IMR-90 (cell line): ENCODE measurements around the gene NDOR1. TPM values are rescaled to one million over a fixed set of nuclear protein-coding genes. Genes with fewer than 3 reads are reported as not detected.

ENCODE experiments used
- ATAC-seq: fragments of 200-7000 bp; cut with Tn5 transposase; 2 replicates; pipeline ENCODE4 v1.9.1; 2020; ENCODE audit warnings: low read depth, mild to moderate bottlenecking, moderate library complexity
- BruUV-seq: library from RNA; stranded (reverse); fragments of 400-500 nt; replicated peaks from 2 replicates; lab custom pipeline; 2021; lab: Mats Ljungman, UMichigan
- CTCF ChIA-PET: fragments of 300-600 bp; formaldehyde crosslinking; extraction: SDS; loops from one replicate; lab custom pipeline; 2021; ENCODE audit warnings: antibody characterized with exemption; lab: Yijun Ruan, JAX
- POLR2A ChIA-PET: fragments of 300-600 bp; sonication (Branson Sonifier 250); formaldehyde crosslinking; loops from one replicate; lab custom pipeline; 2022; ENCODE audit warnings: antibody characterized with exemption; ENCODE audit not compliant: unreplicated experiment; lab: Charles Lee
- DNase-seq: peaks from one replicate; pipeline ENCODE4 v3.0.0; 2013
- H2AFZ ChIP-seq: replicated peaks from 2 replicates; pipeline ENCODE3; 2013; ENCODE audit warnings: low read length, mild to moderate bottlenecking; ENCODE audit not compliant: poor library complexity
- H2AK5ac ChIP-seq: 2 replicates; pipeline ENCODE4 v1.6.1; 2013; ENCODE audit warnings: low read depth, low read length, inconsistent platforms
- H2AK9ac ChIP-seq: replicated peaks from 2 replicates; pipeline ENCODE3; 2013; ENCODE audit warnings: mild to moderate bottlenecking, low read depth, low read length, moderate library complexity; ENCODE audit not compliant: poor library complexity
- H2BK120ac ChIP-seq: 2 replicates; pipeline ENCODE4 v1.6.1; 2013; ENCODE audit warnings: low read depth, low read length, inconsistent platforms
- H2BK15ac ChIP-seq: 3 replicates; pipeline ENCODE4 v1.6.1; 2013; ENCODE audit warnings: low read depth, low read length, inconsistent platforms
- H2BK20ac ChIP-seq: 2 replicates; pipeline ENCODE4 v1.6.1; 2013; ENCODE audit warnings: low read depth, mild to moderate bottlenecking, inconsistent platforms, low read length, moderate library complexity
- H2BK5ac ChIP-seq: 2 replicates; pipeline ENCODE4 v1.6.1; 2013; ENCODE audit warnings: mild to moderate bottlenecking, low read depth, low read length, inconsistent platforms; ENCODE audit not compliant: poor library complexity, severe bottlenecking
- H3K14ac ChIP-seq: replicated peaks from 2 replicates; pipeline ENCODE4 v1.6.1; 2013; ENCODE audit warnings: low read depth, low read length, inconsistent platforms
- H3K18ac ChIP-seq: 2 replicates; pipeline ENCODE4 v1.6.1; 2013; ENCODE audit warnings: low read depth, low read length, control low read depth
- H3K23ac ChIP-seq: 2 replicates; pipeline ENCODE4 v1.6.1; 2013; ENCODE audit warnings: low read depth, low read length, inconsistent platforms
- H3K27ac ChIP-seq: 2 replicates; pipeline ENCODE4 v1.5.1; 2013; ENCODE audit warnings: mild to moderate bottlenecking, control low read depth, low read length; ENCODE audit not compliant: insufficient read depth
- H3K27me3 ChIP-seq: 2 replicates; pipeline ENCODE4 v1.6.1; 2013; ENCODE audit warnings: low read length; ENCODE audit not compliant: control insufficient read depth, insufficient read depth
- H3K36me3 ChIP-seq: 2 replicates; pipeline ENCODE4 v1.6.1; 2013; ENCODE audit warnings: low read length, mixed read lengths; ENCODE audit not compliant: control insufficient read depth, insufficient read depth
- H3K4ac ChIP-seq: 2 replicates; pipeline ENCODE4 v1.6.1; 2013; ENCODE audit warnings: low read depth, low read length, inconsistent platforms
- H3K4me1 ChIP-seq: 2 replicates; pipeline ENCODE4 v1.6.1; 2013; ENCODE audit warnings: low read length, mixed read lengths; ENCODE audit not compliant: control insufficient read depth, insufficient read depth
- H3K4me2 ChIP-seq: 2 replicates; pipeline ENCODE4 v1.6.1; 2013; ENCODE audit warnings: low read depth, mild to moderate bottlenecking, control low read depth, low read length, moderate library complexity
- H3K4me3 ChIP-seq: 2 replicates; pipeline ENCODE4 v1.5.1; 2013; ENCODE audit warnings: low read depth, mild to moderate bottlenecking, control low read depth, low read length, moderate library complexity; ENCODE audit not compliant: insufficient read depth
- H3K56ac ChIP-seq: 2 replicates; pipeline ENCODE4 v1.6.1; 2013; ENCODE audit warnings: low read length, inconsistent platforms; ENCODE audit not compliant: insufficient read depth; ENCODE audit errors: extremely low read depth
- H3K79me1 ChIP-seq, 2 experiments: 2 replicates each; pipeline ENCODE4 v1.6.1; 2013; ENCODE audit warnings: low read length in 2 of 2, inconsistent platforms in 1 of 2, low read depth in 1 of 2
- H3K9ac ChIP-seq: 2 replicates; pipeline ENCODE4 v1.6.1; 2013; ENCODE audit warnings: low read depth, low read length, control low read depth
- H3K9me1 ChIP-seq: 2 replicates; pipeline ENCODE4 v1.6.1; 2013; ENCODE audit warnings: low read length, inconsistent platforms; ENCODE audit not compliant: insufficient read depth
- H3K9me3 ChIP-seq: 2 replicates; pipeline ENCODE4 v1.6.1; 2013; ENCODE audit warnings: low read length; ENCODE audit not compliant: control insufficient read depth, insufficient read depth
- H4K20me1 ChIP-seq: 2 replicates; pipeline ENCODE4 v1.6.1; 2013; ENCODE audit warnings: low read length, inconsistent platforms; ENCODE audit not compliant: insufficient read depth
- H4K5ac ChIP-seq: 2 replicates; pipeline ENCODE4 v1.6.1; 2013; ENCODE audit warnings: mild to moderate bottlenecking, low read depth, low read length, control low read depth
- H4K8ac ChIP-seq, 2 experiments: 2 replicates each; pipeline ENCODE4 v1.6.1; 2013; ENCODE audit warnings: low read depth in 2 of 2, low read length in 2 of 2, control low read depth in 1 of 2, inconsistent platforms in 1 of 2
- H4K91ac ChIP-seq: 2 replicates; pipeline ENCODE4 v1.6.1; 2013; ENCODE audit warnings: low read depth, low read length, inconsistent platforms; ENCODE audit not compliant: insufficient read depth
- BHLHE40 ChIP-seq: fragments of 150-350 bp; IDR thresholded peaks from 2 replicates; pipeline ENCODE4 v1.6.1; 2016; ENCODE audit warnings: mild to moderate bottlenecking, low read depth, low read length
- MXI1 ChIP-seq: IDR thresholded peaks from 2 replicates; pipeline ENCODE4 v1.6.1; 2012; ENCODE audit warnings: low read depth, mild to moderate bottlenecking, low read length, moderate library complexity, borderline replicate concordance
- RFX5 ChIP-seq: IDR thresholded peaks from 2 replicates; pipeline ENCODE4 v1.8.0; 2012; ENCODE audit warnings: low read depth, mild to moderate bottlenecking, low read length, moderate library complexity
- USF2 ChIP-seq: fragments of 150-350 bp; IDR thresholded peaks from 2 replicates; pipeline ENCODE4 v1.6.1; 2017; ENCODE audit warnings: mild to moderate bottlenecking, antibody characterized with exemption, low read length, low read depth
- WGBS, 2 experiments: methylation state at CpG; one replicate each; pipeline versions ENCODE4 v1.1.5 to v1.1.7; 2013; ENCODE audit warnings: missing lambda C conversion rate in 2 of 2; ENCODE audit not compliant: insufficient read length in 1 of 2; ENCODE audit errors: extremely low coverage in 2 of 2; 5-methylcytosine and 5-hydroxymethylcytosine counted together
- dilution Hi-C: fragments of 300-500 bp; cut with HindIII; formaldehyde crosslinking; loops from one replicate; pipeline ENCODE4 v1.14.3; 2018; ENCODE audit warnings: low sequenced_read_pairs; ENCODE audit not compliant: unreplicated experiment
- in situ Hi-C: fragments of 300-500 bp; cut with MboI; formaldehyde crosslinking; loops from 3 replicates; pipeline ENCODE4 v1.14.3; 2019; ENCODE audit warnings: low sequenced_read_pairs, inconsistent platforms, mixed read lengths
- intact Hi-C: fragments of 100-400 bp; cut with micrococcal nuclease; formaldehyde crosslinking; loops from 2 replicates; pipeline ENCODE4 v1.10.0; 2022
- polyA plus RNA-seq, 3 experiments: library from polyadenylated mRNA; depleted of rRNA; stranded (reverse); fragments of >200 nt; gene quantifications; 2 replicates each; pipeline ENCODE4 v1.2.3, GENCODE V29; 2012; ENCODE audit warnings: low replicate concordance in 1 of 3
- total RNA-seq: library from RNA; depleted of rRNA; stranded (reverse); fragments of >200 nt; gene quantifications from 2 replicates; pipeline ENCODE4 v1.2.3, GENCODE V29; 2012

Gene NDOR1
- total and polyA plus RNA-seq, 2 of the 4 experiments (the other 2 are of a cell fraction), result 0.90 to 10.6 TPM

GRCh38 chr9:137163365-137163715 is 42.2 kb upstream of the NDOR1 start:
- H3K23ac ChIP-seq, result no peak overlapping the region
- H2BK120ac ChIP-seq, result no peak overlapping the region
- H3K79me1 ChIP-seq, result no peaks in the 10 kb centered on the region
- ATAC-seq, result peak; percentile 43
- no peak overlapping the region for H3K4ac ChIP-seq
- in situ Hi-C loops, result no loop called here
- WGBS, 2 experiments, result 26% methylated on average over 20 of the region's 26 CpGs; no CpG with 5 or more reads in 1 of the 2 experiments
- peaks cover 88% of the 10 kb centered on the region for H3K27me3 ChIP-seq
- ChIA-PET POLR2A (no interaction called here), CTCF (no interaction called here)
- H4K91ac ChIP-seq, result no peak overlapping the region
- no peak overlapping the region for H3K27ac ChIP-seq
- H3K18ac ChIP-seq, result no peak overlapping the region
- no TSS peak for BruUV-seq
- H2BK20ac ChIP-seq, result no peak overlapping the region
- no peaks in the 10 kb centered on the region for H3K4me1 ChIP-seq
- H3K9me1 ChIP-seq, result no peaks in the 10 kb centered on the region
- H2AK5ac ChIP-seq, result no peak overlapping the region
- dilution Hi-C loops, result no loop called here
- no peaks in the 10 kb centered on the region for H3K36me3 ChIP-seq
- no peak overlapping the region for H3K56ac ChIP-seq
- intact Hi-C loops, result no loop called here
- no peaks in the 10 kb centered on the region for H3K9me3 ChIP-seq
- no peak overlapping the region for H3K14ac ChIP-seq
- no peaks in the 10 kb centered on the region for H4K20me1 ChIP-seq
- no peak overlapping the region for H4K5ac ChIP-seq
- peak overlapping the region; percentile 94 for H2AFZ ChIP-seq
- no peak overlapping the region for H2AK9ac ChIP-seq
- no peak overlapping the region for H2BK5ac ChIP-seq
- peak overlapping the region; percentile 67 for H3K4me2 ChIP-seq
- no peak overlapping the region for H2BK15ac ChIP-seq
- no peak overlapping the region for H3K9ac ChIP-seq
- DNase-seq, result no peak
- peak overlapping the region; percentile 31 for H3K4me3 ChIP-seq
- no peak for TF ChIP-seq MXI1
- no peak for TF ChIP-seq BHLHE40
- TF ChIP-seq USF2, result no peak
- no peak for TF ChIP-seq RFX5
- H4K8ac ChIP-seq, result peak overlapping the region in 1 of 2 experiments; percentile 63; a peak in 1 of 4 replicates
